Fibroblast of pulmonary artery (primary cell): ENCODE measurements around the gene AASDH.
"Not testable (repeated sequence)": the region's sequence is repeated elsewhere in the genome, so short reads cannot be mapped to it uniquely, and the experiment has no call there.

Experiments used
- DNase-seq: peaks from one replicate; pipeline ENCODE4 v3.0.0-alpha.2; 2010; ENCODE audit warnings: low read depth
- H3K4me3 ChIP-seq: replicated peaks from 2 replicates; pipeline ENCODE4 v1.5.1; 2011; ENCODE audit warnings: low read depth, mild to moderate bottlenecking, control low read depth, low read length, moderate library complexity
- TF ChIP-seq, protein P1 (sequence below): IDR thresholded peaks from 2 replicates; pipeline ENCODE4 v1.5.1; 2011; ENCODE audit warnings: mild to moderate bottlenecking, control low read depth, low read length, inconsistent platforms; ENCODE audit errors: missing control alignments

Gene AASDH

DNA sequence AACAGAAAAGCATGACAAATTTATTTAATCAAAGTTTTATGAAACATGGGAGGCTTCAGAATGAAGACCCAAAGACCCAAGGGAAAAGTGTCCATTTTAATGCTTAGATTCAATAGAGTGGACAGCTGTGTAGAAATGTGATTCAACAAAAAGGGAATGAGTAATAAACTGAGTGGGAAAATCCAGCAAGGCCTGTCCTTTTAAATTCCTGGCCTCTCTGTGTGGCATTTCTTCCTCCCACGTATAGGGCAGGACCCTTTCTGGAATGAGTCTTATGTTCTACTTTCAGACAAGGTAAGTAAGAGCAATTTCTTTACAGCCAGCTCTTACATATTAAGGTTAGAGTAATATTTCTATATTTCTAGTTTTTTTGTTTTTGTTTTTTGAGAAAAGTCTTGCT, 14.5 kb downstream of the AASDH start:
- DNase-seq = peak; percentile 41
- TF ChIP-seq, protein P1, sequence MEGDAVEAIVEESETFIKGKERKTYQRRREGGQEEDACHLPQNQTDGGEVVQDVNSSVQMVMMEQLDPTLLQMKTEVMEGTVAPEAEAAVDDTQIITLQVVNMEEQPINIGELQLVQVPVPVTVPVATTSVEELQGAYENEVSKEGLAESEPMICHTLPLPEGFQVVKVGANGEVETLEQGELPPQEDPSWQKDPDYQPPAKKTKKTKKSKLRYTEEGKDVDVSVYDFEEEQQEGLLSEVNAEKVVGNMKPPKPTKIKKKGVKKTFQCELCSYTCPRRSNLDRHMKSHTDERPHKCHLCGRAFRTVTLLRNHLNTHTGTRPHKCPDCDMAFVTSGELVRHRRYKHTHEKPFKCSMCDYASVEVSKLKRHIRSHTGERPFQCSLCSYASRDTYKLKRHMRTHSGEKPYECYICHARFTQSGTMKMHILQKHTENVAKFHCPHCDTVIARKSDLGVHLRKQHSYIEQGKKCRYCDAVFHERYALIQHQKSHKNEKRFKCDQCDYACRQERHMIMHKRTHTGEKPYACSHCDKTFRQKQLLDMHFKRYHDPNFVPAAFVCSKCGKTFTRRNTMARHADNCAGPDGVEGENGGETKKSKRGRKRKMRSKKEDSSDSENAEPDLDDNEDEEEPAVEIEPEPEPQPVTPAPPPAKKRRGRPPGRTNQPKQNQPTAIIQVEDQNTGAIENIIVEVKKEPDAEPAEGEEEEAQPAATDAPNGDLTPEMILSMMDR = no peak
- no peak overlapping the region for H3K4me3 ChIP-seq

DNA sequence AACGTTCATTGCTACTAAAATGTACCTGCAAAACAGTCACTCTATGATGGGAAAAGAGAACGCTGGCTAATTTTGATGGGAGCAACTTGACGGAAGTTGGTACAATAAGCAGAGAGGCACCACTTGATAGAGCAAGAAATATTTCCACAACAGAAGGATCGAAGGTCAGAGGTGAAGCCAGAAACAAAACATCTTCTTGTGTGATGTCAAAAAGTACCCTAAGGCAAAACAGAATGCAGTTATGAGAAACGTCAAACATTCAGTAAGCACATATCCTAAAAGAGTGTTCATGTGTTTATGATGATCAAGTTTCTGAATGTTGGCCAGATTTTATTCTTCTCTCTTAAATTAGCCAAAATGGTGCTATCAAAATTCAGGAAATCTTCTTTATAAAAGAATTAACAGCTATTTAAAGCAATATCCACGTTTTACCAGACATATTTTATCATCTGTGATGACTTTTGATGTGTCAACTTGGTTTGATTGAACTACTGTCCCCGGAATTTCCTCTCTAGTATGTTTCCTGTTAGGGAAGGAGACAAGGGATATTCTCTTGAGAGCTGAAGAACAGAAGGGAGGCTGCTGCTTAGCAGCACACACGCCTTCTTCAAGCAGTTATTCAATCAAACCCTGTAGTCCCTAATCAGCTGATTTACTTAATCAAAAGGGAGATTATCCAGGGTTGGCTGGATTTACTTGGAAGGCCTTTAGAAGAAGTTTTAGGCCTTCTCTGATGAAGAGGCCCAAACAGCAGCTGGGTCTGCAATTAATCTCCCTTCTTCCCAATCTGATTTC, 15.7 kb downstream of the AASDH start:
- peak; percentile 1 for DNase-seq
- TF ChIP-seq, protein P1 = no peak
- no peak overlapping the region for H3K4me3 ChIP-seq

DNA sequence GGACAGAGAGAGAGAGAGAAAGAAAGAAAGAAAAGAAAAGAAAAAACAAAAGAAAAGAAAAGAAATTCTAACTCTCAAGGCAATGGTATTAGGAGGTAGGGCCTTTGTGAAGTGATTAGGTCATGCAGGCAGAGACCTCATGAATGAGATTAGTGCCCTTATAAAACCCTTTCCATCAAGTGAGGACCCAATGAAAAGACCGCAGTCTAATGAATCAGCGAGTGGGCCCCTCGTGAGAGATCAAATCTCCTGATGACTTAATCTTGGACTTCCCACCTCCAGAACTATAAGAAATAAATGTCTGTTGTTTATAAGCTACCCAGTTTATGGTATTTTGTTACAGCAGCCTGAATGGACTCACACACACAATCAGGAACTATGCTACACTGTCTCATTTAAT, 16.9 kb downstream of the AASDH start:
- TF ChIP-seq, protein P1 = no peak
- no peak for DNase-seq
- no peak overlapping the region for H3K4me3 ChIP-seq

DNA sequence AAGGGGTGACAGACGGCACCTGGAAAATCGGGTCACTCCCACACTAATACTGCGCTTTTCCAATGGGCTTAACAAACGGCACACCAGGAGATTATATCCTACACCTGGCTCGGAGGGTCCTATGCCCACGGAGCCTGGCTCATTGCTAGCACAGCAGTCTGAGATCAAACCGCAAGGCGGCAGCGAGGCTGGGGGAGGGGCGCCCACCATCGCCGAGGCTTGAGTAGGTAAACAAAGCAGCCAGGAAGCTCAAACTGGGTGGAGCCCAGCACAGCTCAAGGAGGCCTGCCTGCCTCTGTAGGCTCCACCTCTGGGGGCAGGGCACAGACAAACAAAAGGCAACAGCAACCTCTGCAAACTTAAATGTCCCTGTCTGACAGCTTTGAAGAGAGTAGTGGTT, 24.3 kb downstream of the AASDH start:
- H3K4me3 ChIP-seq, DNase-seq: not testable (repeated sequence)

DNA sequence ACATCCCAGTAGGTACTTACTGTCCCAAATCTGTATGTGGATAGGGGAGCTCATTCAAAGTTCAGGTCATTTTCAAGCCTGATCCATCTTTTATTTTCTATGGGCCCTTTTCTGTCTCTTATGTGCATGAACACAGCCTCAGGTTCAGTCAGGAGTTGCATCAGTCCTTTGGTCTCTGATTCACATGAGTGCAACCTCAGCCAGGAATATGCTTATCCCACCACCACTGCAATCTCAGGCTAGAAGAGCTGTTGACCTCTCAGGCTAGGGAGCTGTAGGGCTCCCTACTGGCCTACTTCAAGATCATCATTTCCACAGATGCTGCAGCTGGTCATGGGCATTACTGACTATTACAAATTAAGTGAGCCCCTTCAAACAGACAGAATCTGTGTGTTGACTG, 27.2 kb downstream of the AASDH start:
- TF ChIP-seq, protein P1 = no peak
- DNase-seq = peak; percentile 13
- no peak overlapping the region for H3K4me3 ChIP-seq

DNA sequence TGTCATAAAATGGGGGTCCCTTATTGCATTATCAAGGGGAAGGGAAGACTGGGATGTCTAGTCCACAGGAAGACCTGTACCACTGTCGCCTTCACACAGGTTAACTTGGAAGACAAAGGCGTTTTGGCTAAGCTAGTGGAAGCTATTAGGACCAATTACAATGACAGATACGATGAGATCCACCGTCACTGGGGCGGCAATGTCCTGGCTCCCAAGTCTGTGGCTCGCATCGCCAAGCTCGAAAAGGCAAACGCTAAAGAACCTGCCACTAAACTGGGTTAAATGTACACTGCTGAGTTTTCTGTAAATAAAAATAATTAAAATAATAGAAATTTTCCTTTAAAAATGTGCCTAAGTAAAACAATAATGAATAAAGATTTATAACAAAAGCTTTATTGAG, 30.6 kb downstream of the AASDH start:
- no peak for DNase-seq
- H3K4me3 ChIP-seq = no peak overlapping the region
- TF ChIP-seq, protein P1 = no peak

DNA sequence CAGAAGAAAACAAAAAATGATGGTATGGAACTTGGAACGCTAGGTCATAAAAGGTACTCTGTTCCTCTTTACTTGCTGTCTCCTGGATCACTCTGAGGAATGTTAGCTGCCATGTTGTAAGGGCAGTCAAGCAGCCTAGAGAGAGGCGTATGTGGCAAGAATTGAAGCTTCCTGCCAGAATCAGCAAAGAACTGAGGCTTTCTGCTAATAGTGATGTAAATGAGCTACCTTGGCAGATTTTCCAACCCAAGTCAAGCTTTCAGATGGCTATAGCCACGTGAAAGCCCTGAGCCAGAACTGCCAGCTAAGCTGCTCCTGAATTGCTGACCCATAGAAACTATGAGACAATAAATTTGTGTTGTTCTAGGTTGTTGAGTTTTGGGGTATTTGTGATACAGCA, 38.7 kb downstream of the AASDH start:
- TF ChIP-seq, protein P1 = no peak
- no peak for DNase-seq
- H3K4me3 ChIP-seq = no peak overlapping the region
